ENCODE results near the gene PLCD3.

GRCh38 chr17:45087978-45088377, 44.3 kb downstream of the PLCD3 start:
- no peak for TF ChIP-seq CTCF (IDR thresholded peaks at IDR 0.05)
- no peak for TF ChIP-seq POLR2A (IDR thresholded peaks at IDR 0.05)
